Hindlimb muscle (tissue), 1 donor: ENCODE results near the gene ATP1B3. TPM values are rescaled to one million over a fixed set of nuclear protein-coding genes. Genes with fewer than 3 reads are reported as not detected.
"Not testable (repeated sequence)": the region's sequence is repeated elsewhere in the genome, so short reads cannot be mapped to it uniquely, and the experiment has no call there.

Experiments used
- DNase-seq: peaks from one replicate; pipeline ENCODE4 v3.0.0-alpha.2; 2013
- polyA plus RNA-seq: library from polyadenylated mRNA; unstranded; fragments of 120-200 nt; gene quantifications from one replicate; pipeline ENCODE4 v1.2.1, GENCODE V29; 2013; ENCODE audit not compliant: insufficient read length

Gene ATP1B3
- polyA plus RNA-seq, 1 donor = 89.0 TPM

GRCh38 chr3:141949972-141950371 is 73.5 kb downstream of the ATP1B3 start:
- no peak for DNase-seq

- DNase-seq = no peak
Measured at GRCh38 chr3:141950572-141951493, 74.4 kb downstream of the ATP1B3 start.

DNA sequence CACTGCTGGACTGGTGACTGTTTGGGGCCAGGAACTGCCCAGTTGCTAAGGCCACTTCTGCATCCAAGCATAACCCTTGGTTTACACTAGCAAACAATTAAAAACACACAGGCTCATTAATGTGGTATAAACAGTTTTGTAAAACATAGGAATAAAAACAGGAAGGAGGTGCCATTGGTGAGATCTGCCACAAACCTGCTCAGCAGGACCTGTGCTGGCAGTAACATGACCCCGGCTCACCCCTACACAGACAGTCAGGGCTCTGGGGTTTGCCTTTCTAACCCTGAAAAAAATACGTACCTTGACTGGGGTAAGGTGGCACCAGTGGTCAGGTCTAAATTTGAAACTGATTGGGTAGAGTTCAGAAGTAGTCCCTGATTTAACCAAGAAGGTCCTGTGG is 76.2 kb downstream of the ATP1B3 start:
- DNase-seq = no peak

- no peak for DNase-seq
Measured at GRCh38 chr3:141955175-141955574, 78.7 kb downstream of the ATP1B3 start.

- DNase-seq = no peak
Measured at GRCh38 chr3:141959589-141960554, 83.4 kb downstream of the ATP1B3 start.

DNA sequence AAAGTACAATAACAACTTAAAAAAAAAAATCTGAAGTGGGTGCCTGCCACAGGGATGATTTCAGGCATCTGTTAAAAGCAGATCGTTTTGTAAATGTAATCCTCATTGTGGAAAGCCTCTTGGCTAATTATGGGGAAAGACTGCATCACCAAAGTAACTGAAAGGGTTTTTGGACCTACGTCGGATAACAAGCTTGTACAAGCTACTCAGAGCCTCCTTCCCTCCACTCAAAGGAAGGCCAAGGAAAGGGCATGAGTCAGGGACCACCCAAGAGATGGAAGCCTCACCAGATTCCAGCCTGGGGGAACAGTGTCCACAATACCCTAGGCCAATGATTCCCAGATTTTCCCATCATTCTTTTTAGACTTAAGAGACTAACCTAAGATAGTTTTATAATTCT is 84.3 kb downstream of the ATP1B3 start:
- no peak for DNase-seq

DNA sequence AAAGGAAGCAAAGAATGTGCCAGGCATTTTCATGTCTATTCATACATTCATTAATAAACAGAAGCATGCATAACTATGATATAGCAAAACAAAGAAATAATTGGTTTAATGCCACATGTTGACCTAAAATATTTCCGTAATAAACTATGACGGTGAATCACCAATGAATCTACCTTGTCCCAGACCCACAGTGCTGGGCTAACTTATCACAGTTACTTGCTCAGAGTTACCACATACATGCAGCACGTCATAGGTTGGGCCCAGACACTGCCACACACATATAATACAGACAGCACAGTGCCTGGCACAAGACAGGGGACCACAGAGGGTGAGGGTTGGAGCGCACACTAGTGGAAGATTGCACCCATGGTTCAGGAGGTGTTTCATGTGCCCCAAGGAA is 86.9 kb downstream of the ATP1B3 start:
- no peak for DNase-seq

DNA sequence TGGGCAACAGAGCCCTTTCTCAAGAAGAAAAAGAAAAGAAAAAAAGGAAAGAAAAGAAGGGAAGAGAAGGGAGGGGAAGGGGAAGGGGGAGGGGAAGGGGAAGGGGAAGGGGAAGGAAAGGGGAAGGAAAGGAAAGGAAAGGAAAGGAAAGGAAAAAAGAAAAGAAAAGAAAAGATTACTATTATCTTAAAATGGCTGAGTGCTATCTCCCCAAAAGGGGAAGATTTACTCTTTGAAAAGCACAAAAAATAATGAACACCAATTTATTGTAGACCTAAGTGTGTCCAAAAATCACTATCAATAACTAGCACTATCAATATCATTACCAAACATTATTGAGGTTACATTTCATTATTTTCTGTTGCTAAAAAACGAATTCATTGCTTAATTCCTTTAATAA is 89.0 kb downstream of the ATP1B3 start:
- DNase-seq = no peak

- DNase-seq = no peak
Measured at GRCh38 chr3:141969711-141970110, 93.3 kb downstream of the ATP1B3 start.

DNA sequence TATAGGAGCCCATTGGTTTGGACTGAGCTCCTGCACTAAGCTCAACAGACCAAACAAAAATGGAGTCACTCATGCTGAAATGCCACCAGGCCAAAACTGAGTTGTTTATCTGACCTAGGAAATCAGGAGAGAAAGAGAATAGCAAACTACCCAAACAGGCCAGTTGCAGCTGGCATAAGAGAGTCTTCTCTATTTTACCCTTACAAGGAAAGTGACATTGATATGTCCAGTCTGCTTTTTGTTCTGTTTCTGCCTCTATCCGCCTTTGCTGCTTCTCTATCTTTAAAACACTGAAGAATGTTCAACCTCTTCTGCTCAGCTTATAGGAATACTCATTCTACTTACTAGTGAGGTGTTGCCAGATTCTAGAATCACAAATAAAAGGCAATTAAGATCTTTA is 95.1 kb downstream of the ATP1B3 start:
- no peak for DNase-seq

DNA sequence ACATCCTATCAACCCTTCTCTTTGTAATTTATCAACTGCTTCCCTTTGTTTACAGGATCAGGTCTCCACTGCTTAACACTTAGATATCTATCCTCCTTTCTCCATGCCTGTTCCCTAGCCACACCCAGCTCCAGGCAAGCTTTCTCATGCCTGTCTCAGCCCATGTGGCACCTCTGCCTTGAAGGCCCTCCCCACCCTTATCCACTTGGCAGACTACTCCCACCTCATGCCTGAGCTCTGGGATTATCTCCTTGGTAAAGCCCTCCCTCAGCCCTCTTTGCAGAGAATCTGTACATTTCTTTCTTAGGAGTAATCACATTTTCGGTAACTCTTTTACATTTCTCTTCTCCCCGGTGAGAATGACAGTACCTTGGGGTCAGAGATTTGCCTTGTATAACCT is 96.0 kb downstream of the ATP1B3 start:
- DNase-seq = no peak

GRCh38 chr3:141974777-141975176 is 98.3 kb downstream of the ATP1B3 start:
- DNase-seq = not testable (repeated sequence)

Other genes with a start within 250 kb of the ATP1B3 start
- 83.4 TPM for gene RNF7, start 138.3 kb upstream of the ATP1B3 start, polyA plus RNA-seq
- gene GRK7, start 113.2 kb upstream of the ATP1B3 start, polyA plus RNA-seq = not detected